HepG2 (cell line): ENCODE results near the gene SPPL3.

Experiments used
- ARID2 ChIP-seq: sonication (generic); formaldehyde crosslinking; IDR thresholded peaks from 2 replicates; pipeline ENCODE4 v1.8.1; 2022; ENCODE audit warnings: mild to moderate bottlenecking, missing genetic modification reagents, borderline replicate concordance
- CCAR2 ChIP-seq: fragments of 200-400 bp; formaldehyde crosslinking; optimal IDR thresholded peaks from 2 replicates; pipeline ENCODE3; 2018; ENCODE audit warnings: low read depth, mild to moderate bottlenecking, low read length, moderate library complexity
- CTCF ChIP-seq: sonication (generic); formaldehyde crosslinking; IDR thresholded peaks from 2 replicates; pipeline ENCODE4 v1.5.0; 2020; ENCODE audit warnings: mild to moderate bottlenecking, missing genetic modification reagents, moderate library complexity
- NFAT5 ChIP-seq: sonication (generic); formaldehyde crosslinking; IDR thresholded peaks from 2 replicates; pipeline ENCODE4 v1.4.0; 2020; ENCODE audit warnings: missing genetic modification reagents
- SP2 ChIP-seq: sonication (generic); formaldehyde crosslinking; IDR thresholded peaks from 2 replicates; pipeline ENCODE4 v1.5.1; 2020; ENCODE audit warnings: mild to moderate bottlenecking, missing genetic modification reagents
- ZBTB2 ChIP-seq: sonication (generic); formaldehyde crosslinking; IDR thresholded peaks from 2 replicates; pipeline ENCODE4 v1.8.0; 2022; ENCODE audit warnings: low read depth, missing genetic modification reagents

- no peak for TF ChIP-seq CCAR2
- TF ChIP-seq ARID2 (CRISPR knock-in tag): no peak
- no peak for TF ChIP-seq CTCF (CRISPR knock-in tag)
- no peak for TF ChIP-seq SP2 (CRISPR knock-in tag)
- no peak for TF ChIP-seq NFAT5 (CRISPR knock-in tag)
- TF ChIP-seq ZBTB2 (CRISPR knock-in tag): no peak
These were observed 59.2 kb downstream of the SPPL3 start for GRCh38 chr12:120844768-120845449.
